Left renal cortex interstitium (tissue), 4 donors: ENCODE data around the gene NID1. TPM values are rescaled to one million over a fixed set of nuclear protein-coding genes. Genes with fewer than 3 reads are reported as not detected.
A peak's percentile ranks its signal among the peaks of the same experiment; 100 is the strongest.
"Not testable (repeated sequence)": the region's sequence is repeated elsewhere in the genome, so short reads cannot be mapped to it uniquely, and the experiment has no call there.

Source experiments
- DNase-seq, 4 donors: peaks; one replicate each; pipeline ENCODE4 v3.0.0-alpha.2; 2013; ENCODE audit warnings: low read depth in 4 of 4, low spot score in 2 of 4, missing footprints in 1 of 4
- polyA plus RNA-seq, 4 donors: library from polyadenylated mRNA; unstranded; fragments of 120-200 nt; gene quantifications; one replicate each; pipeline ENCODE4 v1.2.1, GENCODE V29; 2013; ENCODE audit not compliant: insufficient read length in 4 of 4

NID1 gene
- polyA plus RNA-seq, 4 donors = 166 to 197 (median 176) TPM

DNA sequence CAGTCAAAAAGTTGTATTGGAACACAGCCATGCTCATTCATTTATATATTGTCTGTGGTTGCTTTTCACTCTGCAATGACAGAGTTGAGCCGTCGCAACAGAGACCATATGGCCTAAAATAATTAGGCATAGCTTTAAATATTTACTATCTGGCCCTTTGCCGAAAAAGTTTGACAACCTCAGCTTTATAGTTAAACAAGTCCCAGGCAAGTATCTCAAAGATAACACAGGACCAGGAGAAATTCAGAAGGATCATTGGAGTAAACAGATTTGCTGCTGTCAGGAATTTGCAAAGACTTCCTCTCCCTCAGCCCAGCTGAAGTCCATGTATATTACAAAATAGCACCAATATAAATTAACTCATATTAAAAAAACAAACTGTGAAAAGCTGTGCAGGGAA is 34.4 kb downstream of the NID1 start:
- no peak for DNase-seq

DNA sequence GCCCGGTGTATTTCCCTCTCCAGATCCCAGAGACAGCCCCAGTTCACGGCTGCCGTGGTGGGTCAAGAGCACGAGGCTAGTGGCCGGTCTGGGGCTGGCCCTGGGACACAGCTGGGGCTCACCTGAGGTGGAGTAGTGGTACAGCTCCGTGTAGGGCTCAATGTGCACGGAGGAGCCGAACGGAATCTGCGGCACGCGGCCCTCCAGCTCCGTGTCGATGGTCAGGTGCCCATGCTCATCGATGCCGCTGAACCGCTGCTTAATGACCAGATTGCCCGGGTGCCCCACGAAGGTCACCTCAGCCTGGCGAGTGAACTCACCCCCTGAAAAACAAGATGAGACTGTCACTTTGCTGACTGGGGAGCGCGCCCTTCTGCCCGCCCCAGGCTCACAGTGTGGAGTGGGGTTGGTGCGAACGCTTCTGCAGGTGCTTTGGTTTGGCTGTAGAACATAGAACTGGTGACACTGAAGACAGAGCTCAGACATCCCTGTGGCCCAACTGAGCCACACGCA is 35.4 kb downstream of the NID1 start:
- no peak for DNase-seq

DNA sequence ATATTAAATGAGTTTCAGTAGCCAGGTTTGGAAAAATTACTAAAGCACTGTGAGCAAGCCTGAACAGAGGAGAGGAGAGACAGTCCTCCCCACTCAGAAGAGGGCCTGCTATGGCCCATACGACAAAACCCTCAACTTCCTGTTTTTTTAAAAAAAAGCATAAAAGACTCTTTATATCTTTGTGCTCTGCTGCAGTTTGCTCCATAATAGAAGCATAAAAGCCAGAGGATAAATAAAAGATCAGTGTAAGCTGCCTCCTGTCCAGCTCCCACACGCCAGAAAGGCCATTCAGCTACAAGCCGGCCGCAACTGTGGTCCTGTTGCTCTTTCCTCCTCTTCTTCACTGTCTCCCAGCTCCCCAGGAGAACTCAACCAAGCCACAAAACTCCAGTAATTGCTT is 37.8 kb downstream of the NID1 start:
- no peak for DNase-seq

DNA sequence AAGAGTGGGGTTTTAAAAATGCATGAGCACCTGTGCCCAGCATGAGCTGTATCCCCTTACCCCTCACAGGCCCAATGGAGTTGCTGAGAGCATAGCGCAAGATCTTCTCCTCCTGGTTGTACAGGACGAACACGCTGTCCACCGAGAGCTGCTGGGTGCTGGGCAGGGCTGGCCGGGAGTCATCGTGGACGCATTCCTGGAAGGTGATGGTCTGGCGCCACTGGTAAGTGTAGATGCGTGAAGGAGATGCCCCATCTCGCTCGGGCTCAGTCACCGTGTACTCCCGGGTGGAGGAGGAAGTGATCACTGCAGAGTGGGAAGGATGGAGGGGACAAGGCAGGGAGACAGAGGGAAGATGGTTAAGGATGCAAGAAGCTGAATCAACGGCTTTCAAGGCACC is 39.1 kb downstream of the NID1 start:
- no peak for DNase-seq

DNA sequence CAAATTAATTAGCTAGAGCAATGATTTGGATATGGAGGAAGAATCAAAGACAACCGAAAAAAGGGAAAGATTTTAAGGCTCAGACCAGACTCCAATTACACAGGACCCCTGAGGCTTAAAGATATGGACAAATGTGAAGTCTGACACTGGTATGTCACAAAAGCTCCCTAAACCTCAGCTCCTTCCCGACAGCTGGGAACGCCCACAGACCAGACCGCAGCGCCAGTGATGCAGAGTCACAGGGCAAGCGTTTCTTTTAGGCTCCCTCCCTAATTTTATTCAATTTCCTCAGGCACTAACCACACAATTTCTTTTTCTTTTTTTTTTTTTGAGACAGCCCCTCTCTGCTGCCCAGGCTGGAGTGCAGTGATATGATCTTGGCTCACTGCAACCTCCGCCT is 40.2 kb downstream of the NID1 start:
- DNase-seq = no peak

- no peak for DNase-seq
These were observed 40.8 kb downstream of the NID1 start for GRCh38 chr1:236023926-236024565.

DNA sequence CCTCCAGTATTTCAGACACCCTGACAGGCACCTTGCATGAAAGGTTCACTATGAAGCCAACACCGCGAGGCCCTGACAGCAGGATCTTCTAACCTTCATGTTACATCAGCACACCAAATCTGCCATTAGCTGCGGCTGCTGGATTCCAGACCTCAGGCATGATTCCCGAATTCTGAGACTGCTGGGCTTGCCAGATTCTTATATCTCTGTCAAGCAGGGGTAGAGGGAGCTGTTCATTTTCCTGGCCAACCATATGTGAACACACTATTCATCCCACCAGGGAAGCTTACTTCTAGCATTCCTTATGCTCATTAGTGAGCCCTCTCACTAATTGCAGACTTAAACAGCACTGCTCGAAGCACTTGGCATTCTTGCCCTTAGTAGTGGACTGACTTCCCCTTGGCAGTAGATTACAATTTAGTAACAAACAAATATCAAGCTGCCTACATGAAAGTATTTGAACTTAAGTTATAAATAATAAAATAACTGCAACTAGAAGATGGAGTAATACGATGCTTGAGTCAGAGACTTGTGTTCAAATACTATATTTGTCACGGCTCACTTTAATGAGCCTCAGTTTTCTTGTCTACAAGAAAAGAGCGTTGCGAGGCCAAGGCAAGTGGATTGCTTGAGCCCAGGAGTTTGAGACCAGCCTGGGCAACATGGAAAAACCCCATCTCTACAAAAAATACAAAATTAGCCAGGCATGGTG is 43.3 kb downstream of the NID1 start:
- DNase-seq = no peak

DNA sequence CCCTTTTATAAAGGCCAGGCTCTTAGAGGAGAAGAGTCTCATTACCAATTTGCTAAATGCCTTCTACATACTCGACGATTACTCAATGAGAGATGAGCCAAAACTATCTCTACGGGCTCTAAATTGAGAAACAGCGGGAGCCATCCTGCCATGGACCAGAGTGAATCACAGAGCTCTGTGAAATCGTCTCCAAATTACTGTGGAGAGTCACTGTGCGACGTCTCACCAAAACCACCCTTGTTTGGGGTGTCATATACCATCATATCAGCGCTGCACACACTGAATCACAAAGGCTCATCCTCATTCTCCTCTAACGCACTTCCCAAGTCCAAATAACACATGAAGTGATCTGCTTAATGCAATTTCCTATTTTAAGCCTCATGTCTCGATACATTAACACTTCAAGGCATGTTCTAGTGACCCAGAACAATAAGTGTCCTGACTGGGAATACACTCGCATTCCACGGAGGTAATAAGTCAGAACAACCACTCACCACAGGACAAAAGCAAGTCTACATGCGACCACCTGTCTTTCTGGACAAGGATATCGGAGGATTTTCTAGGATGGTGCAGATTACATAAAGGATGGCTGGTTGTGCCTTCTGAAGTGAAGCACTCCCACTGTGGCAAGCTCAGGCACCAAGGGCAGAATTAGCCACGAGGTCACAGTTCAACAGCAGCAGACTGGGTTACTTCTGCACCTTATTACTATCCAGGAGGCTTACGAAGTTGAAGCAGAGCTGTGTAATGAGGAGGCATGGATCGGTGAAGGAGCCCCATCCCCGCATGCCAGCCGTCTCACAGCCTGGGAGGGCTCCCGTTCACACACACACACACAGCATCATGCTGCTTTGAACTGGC is 44.3 kb downstream of the NID1 start:
- no peak for DNase-seq

GRCh38 chr1:236018885-236019453 is 45.9 kb downstream of the NID1 start:
- no peak for DNase-seq

GRCh38 chr1:236016782-236017400 is 48.0 kb downstream of the NID1 start:
- no peak for DNase-seq

DNA sequence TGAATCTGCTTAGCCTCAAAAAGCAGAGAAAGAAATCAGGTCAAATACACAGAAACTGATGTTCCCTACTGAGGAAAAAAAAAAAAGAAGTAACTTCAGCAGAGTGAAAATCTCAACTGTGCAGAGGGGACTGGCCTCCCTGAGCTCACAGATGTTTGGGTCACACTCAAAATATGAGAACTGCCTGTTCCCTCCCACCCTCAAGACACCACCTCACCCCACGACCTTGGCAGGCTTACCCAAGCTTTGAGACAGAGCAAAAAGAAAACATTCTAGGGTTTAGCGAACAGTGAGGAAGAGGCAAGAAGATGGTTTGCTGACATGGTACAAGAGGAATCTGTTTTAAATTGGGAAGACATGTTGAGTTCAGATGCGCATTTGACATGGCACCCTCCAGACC is 48.8 kb downstream of the NID1 start:
- no peak for DNase-seq

DNA sequence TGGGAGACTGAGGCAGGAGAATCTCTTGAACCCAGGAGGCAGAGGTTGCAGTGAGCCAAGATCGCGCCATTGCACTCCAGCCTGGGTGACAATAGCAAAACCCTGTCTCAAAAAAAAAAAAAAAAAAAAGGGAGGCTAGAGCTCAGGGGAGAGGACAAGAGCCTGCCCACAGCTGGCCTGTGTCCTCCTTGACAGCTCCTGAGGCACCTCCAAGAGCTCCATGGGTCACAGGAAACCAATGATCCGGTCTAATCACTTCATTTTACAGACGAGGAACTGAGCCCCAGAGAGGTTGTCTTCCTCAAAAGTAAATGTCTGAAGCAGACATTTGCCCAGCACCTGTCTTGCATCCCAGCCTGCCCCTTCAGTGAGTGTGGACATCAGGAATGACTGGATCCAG is 49.4 kb downstream of the NID1 start:
- no peak for DNase-seq

DNA sequence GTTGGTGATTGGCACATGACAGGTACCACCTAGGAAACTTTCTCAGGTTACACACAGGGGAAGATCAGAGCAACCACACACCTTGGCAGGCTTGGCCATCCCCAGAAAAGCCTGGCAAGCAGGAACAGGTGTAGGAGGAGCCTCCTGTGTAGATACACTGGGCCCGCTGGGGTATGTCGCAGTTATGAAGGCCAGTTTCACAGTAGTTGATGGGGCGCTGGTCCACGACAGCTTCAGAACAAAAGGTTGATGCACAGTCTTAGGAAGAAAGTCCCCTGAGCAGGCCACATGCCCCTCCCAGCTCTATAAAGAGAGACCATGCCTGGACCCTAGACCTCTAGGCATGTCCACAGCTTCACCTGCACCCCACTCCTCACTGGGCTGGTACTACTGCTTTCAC is 51.6 kb downstream of the NID1 start:
- DNase-seq = no peak

DNA sequence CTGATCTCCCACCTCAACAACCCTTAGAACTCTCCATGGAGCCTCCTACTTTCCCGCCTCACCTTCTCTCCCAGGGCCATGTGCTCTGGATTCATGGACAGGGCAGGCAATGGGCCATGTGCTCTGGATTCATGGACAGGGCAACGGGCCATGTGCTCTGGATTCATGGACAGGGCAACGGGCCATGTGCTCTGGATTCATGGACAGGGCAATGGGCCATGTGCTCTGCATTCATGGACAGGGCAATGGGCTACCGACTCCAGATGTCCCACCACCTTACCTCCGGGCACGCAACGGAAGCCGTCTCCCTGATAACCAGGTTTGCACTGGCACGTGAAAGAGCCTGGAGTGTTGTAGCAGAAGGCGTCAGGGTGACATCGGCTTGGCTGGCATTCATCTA is 53.2 kb downstream of the NID1 start:
- DNase-seq = no peak

DNA sequence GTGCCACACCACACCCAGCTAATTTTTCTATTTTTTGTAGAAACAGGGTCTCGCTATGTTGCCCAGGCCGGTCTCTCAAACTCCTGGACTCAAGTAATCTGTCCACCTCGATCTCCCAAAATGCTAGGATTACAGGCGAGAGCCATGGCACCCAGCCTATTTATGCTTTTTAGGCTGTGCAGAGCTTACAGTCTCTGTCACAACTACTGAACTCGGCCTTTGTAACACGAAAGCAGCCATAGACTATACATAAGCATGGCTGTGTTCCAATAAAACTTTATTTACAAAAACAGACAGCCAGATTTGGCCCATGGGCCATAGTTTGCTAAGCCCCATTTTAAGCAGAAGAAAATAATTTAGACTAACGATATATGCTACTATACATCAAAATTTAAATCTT is 54.4 kb downstream of the NID1 start:
- no peak for DNase-seq

DNA sequence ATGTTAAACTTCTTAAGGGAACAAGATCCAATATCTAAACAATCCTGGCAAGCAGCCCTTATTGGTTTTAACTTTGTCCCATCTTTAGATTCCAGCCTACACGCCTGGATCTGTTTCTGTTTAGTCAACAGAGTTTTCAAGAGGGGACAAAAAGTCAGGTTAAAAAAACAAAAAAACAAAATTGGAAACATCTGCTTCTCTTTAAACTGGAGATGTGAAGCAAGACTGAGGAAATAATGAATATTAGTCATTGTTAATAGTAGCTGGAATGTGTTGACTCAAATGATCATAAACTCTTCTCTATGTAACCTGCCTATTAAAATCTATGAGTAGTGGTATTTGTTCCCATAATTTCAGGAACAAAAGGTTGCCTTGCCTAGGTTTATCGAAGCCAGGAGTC is 55.0 kb downstream of the NID1 start:
- peak in 1 of 4 donors; percentile 63 for DNase-seq

- DNase-seq = no peak
These were observed 55.7 kb downstream of the NID1 start for GRCh38 chr1:236009191-236009590.

DNA sequence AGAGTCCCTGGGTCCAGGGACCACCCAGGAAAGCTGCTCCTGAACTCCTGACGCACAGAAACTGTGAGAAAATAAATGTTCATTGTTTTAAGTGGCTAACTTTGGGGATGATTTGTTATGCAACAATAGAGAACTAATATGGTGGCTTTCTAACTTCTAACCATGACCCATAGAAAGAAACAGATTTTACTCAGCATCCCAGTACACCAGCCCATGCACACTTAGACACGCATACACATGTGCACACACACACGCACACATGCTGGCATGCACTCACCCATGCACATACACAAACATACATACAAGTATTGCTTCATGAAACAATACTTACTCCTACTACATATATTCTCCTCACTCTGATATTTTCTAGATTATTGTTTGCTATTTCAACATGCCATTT is 57.1 kb downstream of the NID1 start:
- no peak for DNase-seq

- DNase-seq = not testable (repeated sequence)
These were observed 61.8 kb downstream of the NID1 start for GRCh38 chr1:236003058-236003457.

GRCh38 chr1:236002572-236002971 is 62.3 kb downstream of the NID1 start:
- no peak for DNase-seq

- no peak for DNase-seq
These were observed 62.9 kb downstream of the NID1 start for GRCh38 chr1:236002025-236002390.
